HG03571 (cell line): ENCODE results near the gene KLHL7.
"Not testable (repeated sequence)": the region's sequence is repeated elsewhere in the genome, so short reads cannot be mapped to it uniquely, and the experiment has no call there.

ENCODE experiments used
- ATAC-seq: cut with Tn5 transposase; IDR thresholded peaks from one replicate; pipeline ENCODE4 v1.9.1; 2021; ENCODE audit not compliant: unreplicated experiment

The KLHL7 gene

GRCh38 chr7:23168111-23168885, 62.7 kb downstream of the KLHL7 start:
- ATAC-seq: no peak

- no peak for ATAC-seq
Observed at GRCh38 chr7:23175938-23176337, 70.4 kb downstream of the KLHL7 start.

- peak; percentile 96 for ATAC-seq
Observed at GRCh38 chr7:23181684-23182553, 76.3 kb downstream of the KLHL7 start, which contains the start of gene NUP42. Gene NUP42 (plus strand): TSS chr7:23182048. CDS start chr7:23182086, 38 bp downstream.

DNA sequence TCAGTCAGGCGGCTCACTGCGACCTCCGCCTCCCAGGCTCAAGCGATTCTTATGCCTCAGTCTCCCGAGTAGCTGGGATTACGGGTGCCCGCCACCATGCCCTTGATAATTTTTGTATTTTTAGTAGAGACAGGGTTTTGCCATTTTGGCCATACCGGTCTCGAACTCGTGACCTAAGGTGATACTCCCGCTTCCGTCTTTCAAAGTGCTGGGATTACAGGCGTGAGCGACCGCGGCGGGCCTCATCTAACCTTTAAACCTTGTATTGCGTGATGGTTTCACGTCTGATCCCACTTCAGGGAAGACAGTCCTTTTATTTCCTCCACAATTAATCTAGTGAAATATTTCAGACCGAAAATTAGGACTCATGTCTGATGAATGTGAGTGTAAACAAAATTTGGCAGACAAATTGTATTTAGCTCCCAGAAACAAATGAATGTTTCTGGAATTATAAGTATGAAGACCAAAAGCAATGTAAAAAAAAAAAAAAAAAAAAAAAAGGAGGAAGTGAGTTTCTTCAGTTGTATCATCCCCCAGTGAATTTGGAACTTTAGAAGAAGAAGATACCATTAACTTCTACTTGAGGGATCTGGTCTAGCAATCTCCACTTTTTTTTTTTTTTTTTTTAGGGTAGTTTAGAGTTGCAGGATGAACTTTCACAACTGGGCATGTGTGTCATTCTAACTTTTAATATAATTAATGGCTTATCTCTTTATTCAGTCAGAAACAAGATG, 77.9 kb downstream of the KLHL7 start:
- ATAC-seq: no peak

- ATAC-seq: no peak
Observed at GRCh38 chr7:23184291-23184690, 78.7 kb downstream of the KLHL7 start.

GRCh38 chr7:23184709-23185359, 79.2 kb downstream of the KLHL7 start:
- no peak for ATAC-seq

- no peak for ATAC-seq
Observed at GRCh38 chr7:23185980-23186379, 80.4 kb downstream of the KLHL7 start.

DNA sequence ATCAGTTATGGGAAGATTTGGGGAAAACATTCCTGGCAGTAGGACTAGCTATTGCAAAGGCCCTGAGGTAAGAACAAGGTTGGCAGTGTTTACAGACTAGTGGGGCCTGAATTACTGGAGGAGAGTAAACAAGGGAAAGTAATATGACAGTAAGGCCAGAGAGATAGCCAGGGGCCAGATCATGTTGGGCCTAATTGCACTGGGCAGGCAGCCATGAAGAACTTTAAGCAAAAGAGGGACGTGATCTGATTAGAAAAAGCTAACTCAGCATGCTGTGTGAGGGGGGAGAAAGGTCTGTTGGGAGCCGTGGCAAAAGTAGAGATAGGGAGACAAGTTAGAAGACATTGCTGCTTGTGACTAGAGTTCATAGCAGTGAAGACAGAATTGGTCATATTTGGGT, 85.4 kb downstream of the KLHL7 start:
- ATAC-seq: no peak

- not testable (repeated sequence) for ATAC-seq
Observed at GRCh38 chr7:23193650-23194227, 88.2 kb downstream of the KLHL7 start.

- no peak for ATAC-seq
Observed at GRCh38 chr7:23196306-23196705, 90.7 kb downstream of the KLHL7 start.

- not testable (repeated sequence) for ATAC-seq
Observed at GRCh38 chr7:23197745-23198144, 92.2 kb downstream of the KLHL7 start.

DNA sequence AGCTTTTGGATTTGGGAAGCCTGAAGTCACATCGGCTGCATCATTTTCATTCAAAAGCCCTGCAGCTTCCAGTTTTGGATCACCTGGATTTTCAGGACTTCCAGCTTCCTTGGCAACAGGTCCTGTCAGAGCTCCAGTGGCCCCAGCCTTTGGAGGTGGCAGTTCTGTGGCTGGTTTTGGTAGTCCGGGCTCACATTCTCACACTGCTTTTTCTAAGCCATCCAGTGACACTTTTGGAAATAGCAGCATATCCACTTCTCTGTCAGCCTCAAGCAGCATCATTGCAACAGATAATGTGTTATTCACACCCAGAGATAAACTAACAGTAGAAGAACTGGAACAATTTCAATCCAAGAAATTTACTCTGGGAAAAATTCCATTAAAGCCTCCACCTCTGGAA, 94.7 kb downstream of the KLHL7 start:
- ATAC-seq: no peak

DNA sequence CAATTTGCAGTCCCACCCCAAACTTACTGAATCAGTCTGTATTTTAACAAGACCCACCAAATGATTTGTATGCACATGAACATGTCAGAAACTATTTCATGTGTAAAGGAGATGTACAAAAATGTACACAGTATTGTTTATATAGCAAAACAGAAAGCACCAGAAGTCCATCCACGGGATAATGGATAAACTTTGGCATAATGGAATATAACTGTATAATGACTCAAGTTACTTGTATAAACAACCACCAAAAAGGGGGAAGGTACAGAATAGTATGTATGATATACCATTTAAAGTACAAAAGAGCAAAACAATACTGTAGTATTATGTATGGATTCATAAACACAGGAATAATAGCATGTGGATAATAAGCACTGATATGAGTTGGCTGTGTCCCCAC, 98.7 kb downstream of the KLHL7 start:
- ATAC-seq: no peak

- ATAC-seq: no peak
Observed at GRCh38 chr7:23205577-23205908, 100.0 kb downstream of the KLHL7 start.

DNA sequence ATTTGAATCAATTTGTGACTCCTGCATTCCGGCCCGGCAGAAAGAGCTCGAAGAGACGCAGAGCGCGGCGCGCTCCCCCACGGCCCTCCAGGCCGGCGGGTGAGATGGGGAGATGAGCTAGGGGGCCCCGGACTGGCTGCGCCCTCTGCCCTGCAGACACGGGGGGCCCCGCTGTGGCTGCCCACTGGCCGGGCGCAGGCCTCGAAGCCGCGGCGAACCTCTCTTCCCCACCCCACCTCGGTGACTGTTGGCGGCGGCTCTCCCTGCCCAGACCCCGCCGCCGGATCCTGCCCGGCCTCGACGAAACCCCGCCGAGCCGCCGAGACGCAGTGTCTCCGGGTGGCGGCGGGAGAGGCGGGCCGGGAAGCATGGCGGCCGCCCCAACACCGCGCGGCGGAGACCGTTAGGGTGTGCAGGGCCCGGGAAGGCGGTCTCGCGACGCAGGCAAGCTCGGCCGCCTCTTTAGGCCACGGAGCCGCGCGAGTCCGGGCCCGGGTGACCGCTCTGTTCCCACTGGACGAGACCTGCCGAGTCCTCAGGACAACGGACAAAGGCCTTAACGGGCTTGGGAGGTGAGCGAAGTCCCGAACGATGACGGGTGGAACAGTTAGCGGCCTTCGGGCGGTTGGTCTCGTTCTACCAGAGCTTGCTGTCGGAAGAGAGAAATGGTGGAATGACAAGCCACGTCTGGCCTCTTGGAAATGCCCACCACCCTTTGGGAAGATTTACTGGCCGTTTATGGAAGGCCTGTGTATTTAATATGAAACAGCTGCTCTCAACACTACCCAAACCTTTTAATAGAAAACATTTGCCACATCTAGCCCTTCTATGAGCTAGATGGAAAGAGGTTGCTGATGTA, 100.6 kb downstream of the KLHL7 start:
- ATAC-seq: no peak

- no peak for ATAC-seq
Observed at GRCh38 chr7:23207021-23207420, 101.4 kb downstream of the KLHL7 start.

- no peak for ATAC-seq
Observed at GRCh38 chr7:23207884-23208283, 102.3 kb downstream of the KLHL7 start.

DNA sequence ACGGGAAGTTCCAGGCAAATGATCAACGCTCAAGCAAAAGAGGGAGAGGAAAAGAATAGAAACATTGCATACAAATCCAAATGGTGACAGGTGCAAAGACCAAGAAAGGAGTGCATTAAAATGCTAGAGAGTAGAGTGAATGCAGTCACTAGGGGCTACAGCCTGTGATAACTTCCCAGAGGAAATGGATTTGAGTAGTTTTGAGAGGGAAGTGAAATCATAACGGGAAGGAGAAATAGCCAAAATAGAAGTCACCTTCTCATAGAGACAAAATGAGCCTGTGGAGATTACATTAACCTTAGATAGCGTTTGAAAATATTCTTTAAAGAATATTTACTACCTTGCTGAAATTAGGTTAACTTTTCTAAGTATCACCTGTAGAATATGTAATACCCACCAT, 102.7 kb downstream of the KLHL7 start:
- ATAC-seq: no peak

DNA sequence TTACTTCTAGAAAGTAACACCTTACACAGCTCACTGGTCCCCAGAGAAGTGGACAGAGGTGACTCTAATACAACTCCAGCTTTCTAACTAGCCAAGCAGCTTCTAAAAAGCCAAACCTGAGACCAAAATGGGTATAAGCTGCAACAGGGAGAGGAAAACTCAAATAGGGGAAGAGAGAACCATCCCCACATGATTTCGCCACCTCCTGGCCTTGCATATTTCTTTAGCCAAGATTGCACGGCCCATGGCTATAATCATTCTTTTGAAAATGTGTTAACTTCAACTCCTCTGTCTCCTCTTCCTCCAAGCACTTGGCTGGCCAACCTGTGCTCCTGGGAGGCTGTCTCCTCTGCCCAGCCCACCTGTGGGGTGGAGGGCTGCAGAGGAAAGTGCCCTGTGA, 104.9 kb downstream of the KLHL7 start:
- ATAC-seq: no peak

DNA sequence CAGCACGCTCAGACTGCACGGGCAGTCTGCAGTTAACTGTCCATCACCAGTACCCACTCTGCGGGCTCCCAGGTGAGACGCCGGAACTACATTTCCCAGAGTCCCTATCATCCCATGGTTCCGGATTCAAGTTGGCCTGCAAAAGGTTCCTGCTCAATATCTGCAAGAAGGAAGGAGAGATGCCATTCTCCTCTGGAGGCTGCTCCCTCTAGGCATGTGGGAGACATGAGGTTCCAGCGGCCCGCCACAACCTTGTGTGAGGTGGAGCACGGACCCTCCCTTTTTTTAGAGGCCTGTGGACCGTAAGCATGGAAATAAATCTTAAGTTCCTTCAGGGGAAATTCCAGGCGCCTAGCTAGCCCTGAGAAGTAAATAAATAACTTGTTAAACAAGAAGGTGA, 106.0 kb downstream of the KLHL7 start:
- ATAC-seq: no peak
